Hematopoietic multipotent progenitor cell treated with erythropoietin and hydrocortisone succinate and interleukin-3 and kit ligand, for 4 days (in vitro differentiated cells): ENCODE measurements around the gene CAMK2D.

Source experiments
- DNase-seq: peaks from one replicate; pipeline ENCODE4 v3.0.0-alpha.2; 2015

CAMK2D gene

GRCh38 chr4:113601636-113602035, 159.9 kb downstream of the CAMK2D start:
- DNase-seq, result no peak

GRCh38 chr4:113596396-113596795, 165.1 kb downstream of the CAMK2D start:
- no peak for DNase-seq

GRCh38 chr4:113594231-113594556, 167.3 kb downstream of the CAMK2D start:
- no peak for DNase-seq

GRCh38 chr4:113593400-113594230, 167.9 kb downstream of the CAMK2D start:
- DNase-seq, result no peak

- no peak for DNase-seq
Observed at GRCh38 chr4:113591982-113592381, 169.6 kb downstream of the CAMK2D start.

- peak; percentile 4 for DNase-seq
Observed at GRCh38 chr4:113588895-113589668, 172.5 kb downstream of the CAMK2D start.

- DNase-seq, result no peak
Observed at GRCh38 chr4:113587640-113588275, 173.8 kb downstream of the CAMK2D start.

GRCh38 chr4:113587156-113587555, 174.4 kb downstream of the CAMK2D start:
- no peak for DNase-seq

- DNase-seq, result no peak
Observed at GRCh38 chr4:113586072-113586471, 175.5 kb downstream of the CAMK2D start.

GRCh38 chr4:113584407-113585150, 177.0 kb downstream of the CAMK2D start:
- no peak for DNase-seq

- DNase-seq, result no peak
Observed at GRCh38 chr4:113582737-113583136, 178.8 kb downstream of the CAMK2D start.

- DNase-seq, result no peak
Observed at GRCh38 chr4:113579360-113579759, 182.2 kb downstream of the CAMK2D start.

GRCh38 chr4:113576947-113577678, 184.4 kb downstream of the CAMK2D start:
- no peak for DNase-seq

GRCh38 chr4:113575401-113575800, 186.1 kb downstream of the CAMK2D start:
- DNase-seq, result no peak

- peak; percentile 20 for DNase-seq
Observed at GRCh38 chr4:113574636-113575103, 186.9 kb downstream of the CAMK2D start.

GRCh38 chr4:113572620-113573019, 188.9 kb downstream of the CAMK2D start:
- no peak for DNase-seq

GRCh38 chr4:113566015-113566795, 195.3 kb downstream of the CAMK2D start:
- no peak for DNase-seq

GRCh38 chr4:113565702-113566012, 195.9 kb downstream of the CAMK2D start:
- DNase-seq, result no peak

GRCh38 chr4:113564493-113564892, 197.0 kb downstream of the CAMK2D start:
- DNase-seq, result peak; percentile 3

GRCh38 chr4:113563691-113564378, 197.7 kb downstream of the CAMK2D start:
- no peak for DNase-seq

- DNase-seq, result no peak
Observed at GRCh38 chr4:113561758-113562157, 199.8 kb downstream of the CAMK2D start.
